ENCODE data around the gene CCND3. TPM values are rescaled to one million over a fixed set of nuclear protein-coding genes. Genes with fewer than 3 reads are reported as not detected.
A peak's percentile ranks its signal among the peaks of the same experiment; 100 is the strongest.

Gene CCND3
- total and polyA plus RNA-seq, 2 of the 8 experiments (the other 6 are each of a cell fraction or from before 2014, with no cell fraction given) = 30.6 to 32.9 TPM

- no peaks in the 10 kb centered on the region for H3K4me1 ChIP-seq (replicated peaks in 1 of 4; ENCODE audit: control insufficient read depth in 3 of 4, insufficient read depth in 4 of 4, low read length in 3 of 4)
- DNase-seq (ENCODE audit: low read depth in 1 of 2, low spot score in 2 of 2) (no peak), FAIRE-seq (no peak)
- H2BK20ac ChIP-seq (ENCODE audit: low read length) = no peak overlapping the region
- H3K14ac ChIP-seq (ENCODE audit: insufficient read length) = no peak overlapping the region
- H3K79me1 ChIP-seq (ENCODE audit: low read depth, low read length) = no peaks in the 10 kb centered on the region
- ChIA-PET POLR2A (ENCODE audit: partially characterized antibody) (no interaction called here), CTCF (ENCODE audit: partially characterized antibody) (interaction anchor here (0.7 kb wide), 1 partner anchor 29 kb away, joined by 3 read pairs; no protein-coding TSS in a partner anchor)
- H3K23ac ChIP-seq (ENCODE audit: insufficient read length) = no peak overlapping the region
- no peak overlapping the region for H4K91ac ChIP-seq (replicated peaks; ENCODE audit: insufficient read length, low read length)
- no peak overlapping the region for H3K27ac ChIP-seq (ENCODE audit: low read depth, low read length)
- H2AFZ ChIP-seq (ENCODE audit: low read length) = no peak overlapping the region
- H4K20me1 ChIP-seq (replicated peaks in 1 of 2; ENCODE audit: control insufficient read depth in 1 of 2, insufficient read depth in 2 of 2, low read length in 2 of 2) = no peaks in the 10 kb centered on the region
- no peaks in the 10 kb centered on the region for H3K9me3 ChIP-seq (ENCODE audit: insufficient read depth in 2 of 2, low read depth in 1 of 2, low read length in 1 of 2)
- H2BK12ac ChIP-seq (ENCODE audit: low read depth, low read length) = no peak overlapping the region
- no peaks in the 10 kb centered on the region for H3K27me3 ChIP-seq (replicated peaks in 1 of 4; ENCODE audit: control insufficient read depth in 3 of 4, extremely low read depth in 1 of 4, insufficient read depth in 3 of 4, low read length in 3 of 4)
- no peak overlapping the region for H3K4me3 ChIP-seq (ENCODE audit: extremely low read depth in 1 of 4, insufficient read depth in 2 of 4, low read depth in 3 of 4, low read length in 4 of 4)
- no peak overlapping the region for H3K18ac ChIP-seq (ENCODE audit: extremely low read depth, low read length)
- no peak overlapping the region for H4K8ac ChIP-seq (ENCODE audit: extremely low read depth, insufficient read depth, low read length)
- H3K9ac ChIP-seq (replicated peaks in 1 of 4; ENCODE audit: extremely low read depth in 1 of 4, low read depth in 3 of 4, low read length in 3 of 4) = no peak overlapping the region
- no peak overlapping the region for H3K4me2 ChIP-seq (ENCODE audit: insufficient read depth in 1 of 2, low read depth in 2 of 2, low read length in 2 of 2)
- no peak overlapping the region for H4K5ac ChIP-seq (ENCODE audit: insufficient read length, low read depth, low read length)
- no peak overlapping the region for H2BK120ac ChIP-seq (replicated peaks; ENCODE audit: low read depth, low read length)
- H3K4ac ChIP-seq (replicated peaks; ENCODE audit: insufficient read length, low read depth, low read length) = no peak overlapping the region
- TF ChIP-seq CEBPB (IDR thresholded peaks at IDR 0.05; ENCODE audit: low read depth, low read length) (peak; percentile 81), SP2 (IDR thresholded peaks at IDR 0.05; ENCODE audit: low read length) (no peak), KDM5A (IDR thresholded peaks at IDR 0.05; ENCODE audit: low read length) (no peak), PHF8 (conservative IDR thresholded peaks at IDR 0.05; ENCODE audit: low read depth, low read length) (no peak)
- TF ChIP-seq, protein P1, sequence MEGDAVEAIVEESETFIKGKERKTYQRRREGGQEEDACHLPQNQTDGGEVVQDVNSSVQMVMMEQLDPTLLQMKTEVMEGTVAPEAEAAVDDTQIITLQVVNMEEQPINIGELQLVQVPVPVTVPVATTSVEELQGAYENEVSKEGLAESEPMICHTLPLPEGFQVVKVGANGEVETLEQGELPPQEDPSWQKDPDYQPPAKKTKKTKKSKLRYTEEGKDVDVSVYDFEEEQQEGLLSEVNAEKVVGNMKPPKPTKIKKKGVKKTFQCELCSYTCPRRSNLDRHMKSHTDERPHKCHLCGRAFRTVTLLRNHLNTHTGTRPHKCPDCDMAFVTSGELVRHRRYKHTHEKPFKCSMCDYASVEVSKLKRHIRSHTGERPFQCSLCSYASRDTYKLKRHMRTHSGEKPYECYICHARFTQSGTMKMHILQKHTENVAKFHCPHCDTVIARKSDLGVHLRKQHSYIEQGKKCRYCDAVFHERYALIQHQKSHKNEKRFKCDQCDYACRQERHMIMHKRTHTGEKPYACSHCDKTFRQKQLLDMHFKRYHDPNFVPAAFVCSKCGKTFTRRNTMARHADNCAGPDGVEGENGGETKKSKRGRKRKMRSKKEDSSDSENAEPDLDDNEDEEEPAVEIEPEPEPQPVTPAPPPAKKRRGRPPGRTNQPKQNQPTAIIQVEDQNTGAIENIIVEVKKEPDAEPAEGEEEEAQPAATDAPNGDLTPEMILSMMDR (IDR thresholded peaks at IDR 0.05; ENCODE audit: control extremely low read depth in 1 of 3, insufficient read depth in 1 of 3, low read depth in 1 of 3, low read length in 3 of 3) = no peak
- 59% methylated on average over 4 of the region's 4 CpGs; no CpG with 5 or more reads in 1 of the 2 experiments for WGBS, 2 experiments (ENCODE audit: extremely low coverage in 1 of 2, insufficient coverage in 1 of 2, insufficient read length in 1 of 2, insufficient replicate concordance in 2 of 2, low coverage in 1 of 2, low lambda C conversion rate in 2 of 2, missing lambda C conversion rate in 1 of 2)
- H2BK5ac ChIP-seq (ENCODE audit: low read depth, low read length) = no peak overlapping the region
- H3K36me3 ChIP-seq (ENCODE audit: control insufficient read depth in 2 of 4, insufficient read depth in 4 of 4, low read length in 3 of 4) = no peaks in the 10 kb centered on the region
- no peak overlapping the region for H3K56ac ChIP-seq (replicated peaks; ENCODE audit: insufficient read length, low read depth, low read length)
- no peak overlapping the region for H2AK5ac ChIP-seq (ENCODE audit: low read depth, low read length)
- H2BK15ac ChIP-seq (ENCODE audit: low read length) = no peak overlapping the region
- H3K79me2 ChIP-seq (ENCODE audit: control insufficient read depth in 1 of 2, insufficient read depth in 2 of 2, low read length in 2 of 2) = no peaks in the 10 kb centered on the region
- H3K23me2 ChIP-seq (ENCODE audit: low read depth, low read length) = no peaks in the 10 kb centered on the region; the same call in 1 of the 2 replicates
Observed at GRCh38 chr6:41984623-41985022, 43.0 kb upstream of the CCND3 start.

Data from H1 (cell line).